Keratinocyte (primary cell): Measurements from ENCODE around the gene USP9X. TPM values are rescaled to one million over a fixed set of nuclear protein-coding genes. Genes with fewer than 3 reads are reported as not detected.

Experiments used
- DNase-seq: peaks from one replicate; pipeline ENCODE4 v3.0.0-alpha.2; 2011; ENCODE audit warnings: low read depth, missing footprints, low spot score
- FAIRE-seq: peaks from 2 replicates; lab custom pipeline; 2011; peaks lifted over from hg19 to GRCh38; lab: Jason Lieb, UNC
- H2AFZ ChIP-seq: 2 replicates; pipeline ENCODE4 v1.6.0; 2012; ENCODE audit warnings: low read length, control low read depth, inconsistent platforms; ENCODE audit not compliant: control insufficient read depth
- H3K27ac ChIP-seq: 2 replicates; pipeline ENCODE4 v1.5.1; 2011; ENCODE audit warnings: low read length; ENCODE audit not compliant: control insufficient read depth, insufficient read depth
- H3K27me3 ChIP-seq: 3 replicates; pipeline ENCODE4 v1.6.0; 2011; ENCODE audit warnings: low read length; ENCODE audit not compliant: control insufficient read depth, insufficient read depth; ENCODE audit errors: extremely low read depth
- H3K36me3 ChIP-seq, 2 experiments: 2 replicates in 1 of 2; 3 replicates in 1 of 2; pipeline ENCODE4 v1.5.1; 2011; ENCODE audit warnings: low read length in 2 of 2, mild to moderate bottlenecking in 1 of 2; ENCODE audit not compliant: control insufficient read depth in 2 of 2, insufficient read depth in 2 of 2; ENCODE audit errors: extremely low read depth in 1 of 2
- H3K4me1 ChIP-seq: 3 replicates; pipeline ENCODE4 v1.5.1; 2011; ENCODE audit warnings: low read length; ENCODE audit not compliant: control insufficient read depth, insufficient read depth; ENCODE audit errors: extremely low read depth
- H3K4me2 ChIP-seq: 3 replicates; pipeline ENCODE4 v1.6.0; 2011; ENCODE audit warnings: low read depth, low read length; ENCODE audit not compliant: control insufficient read depth, insufficient read depth; ENCODE audit errors: extremely low read depth
- H3K4me3 ChIP-seq, 3 experiments: fragments of 200-600 bp in 1 of 3; sonication (generic) in 1 of 3; 2 replicates in 2 of 3; 3 replicates in 1 of 3; pipeline ENCODE4 v1.5.1; 2011 to 2016; ENCODE audit warnings: low read length in 3 of 3, mild to moderate bottlenecking in 3 of 3, control low read depth in 2 of 3, inconsistent platforms in 1 of 3, low read depth in 1 of 3, mixed read lengths in 1 of 3, mixed run types in 1 of 3, moderate library complexity in 1 of 3; ENCODE audit not compliant: control insufficient read depth in 2 of 3, insufficient read depth in 2 of 3; ENCODE audit errors: extremely low read depth in 1 of 3
- H3K79me2 ChIP-seq: 2 replicates; pipeline ENCODE4 v1.6.0; 2012; ENCODE audit warnings: low read length; ENCODE audit not compliant: control insufficient read depth, insufficient read depth
- H3K9ac ChIP-seq: 3 replicates; pipeline ENCODE4 v1.6.0; 2011; ENCODE audit warnings: low read length; ENCODE audit not compliant: control insufficient read depth, insufficient read depth; ENCODE audit errors: extremely low read depth
- H3K9me1 ChIP-seq: 3 replicates; pipeline ENCODE4 v1.6.0; 2011; ENCODE audit warnings: low read length; ENCODE audit not compliant: control insufficient read depth, insufficient read depth; ENCODE audit errors: extremely low read depth
- H3K9me3 ChIP-seq: 2 replicates; pipeline ENCODE4 v1.5.1; 2012; ENCODE audit warnings: low read depth, low read length; ENCODE audit not compliant: control insufficient read depth
- H4K20me1 ChIP-seq: 3 replicates; pipeline ENCODE4 v1.6.0; 2011; ENCODE audit warnings: low read length; ENCODE audit not compliant: control insufficient read depth, insufficient read depth; ENCODE audit errors: extremely low read depth
- CTCF ChIP-seq, 3 experiments: IDR thresholded peaks in 1 of 3; conservative IDR thresholded peaks in 1 of 3; optimal IDR thresholded peaks in 1 of 3; 2 replicates in 2 of 3; 3 replicates in 1 of 3; pipeline versions ENCODE3 to v1.5.1; 2011; ENCODE audit warnings: low read length in 3 of 3, mild to moderate bottlenecking in 3 of 3, moderate library complexity in 2 of 3, control low read depth in 1 of 3, inconsistent platforms in 1 of 3; ENCODE audit not compliant: insufficient read depth in 2 of 3; ENCODE audit errors: extremely low read depth in 1 of 3
- EZH2 ChIP-seq: IDR thresholded peaks from one replicate; pipeline ENCODE4 v1.6.1; 2012; ENCODE audit warnings: inconsistent platforms, mild to moderate bottlenecking, low read length, moderate library complexity
- dilution Hi-C: fragments of 300-500 bp; cut with MboI; formaldehyde crosslinking; loops from one replicate; pipeline ENCODE4 v1.7.0; 2020; ENCODE audit warnings: low sequenced_read_pairs; ENCODE audit not compliant: extremely low pct_ligation_motif_present
- polyA plus RNA-seq, 5 experiments: library from polyadenylated mRNA; depleted of rRNA in 3 of 5; stranded (reverse) in 3 of 5; stranded (forward) in 1 of 5; unstranded in 1 of 5; fragments of >200 nt; gene quantifications; 1 replicate in 1 of 5; 2 replicates in 3 of 5; 3 replicates in 1 of 5; pipeline versions ENCODE4 v1.2.1 to v1.2.3, GENCODE V29; 2011 to 2012; ENCODE audit warnings: missing spikeins in 2 of 5, low read depth in 1 of 5, low replicate concordance in 1 of 5

Gene USP9X
- polyA plus RNA-seq, 1 donor (not counting 4 experiments of a cell fraction or from before 2014, with no cell fraction given) = 44.8 TPM

GRCh38 chrX:41153957-41154356 is 68.7 kb downstream of the USP9X start:
- Histone ChIP-seq H3K27ac (no peak overlapping the region), H3K9me1 (no peaks in the 10 kb centered on the region), H3K27me3 (no peaks in the 10 kb centered on the region), H3K4me3 (no peak overlapping the region), H3K36me3 (peaks cover 14 to 18% of the 10 kb centered on the region in 2 experiments), H3K9me3 (no peaks in the 10 kb centered on the region), H3K4me2 (no peak overlapping the region), H4K20me1 (no peaks in the 10 kb centered on the region), H3K9ac (no peak overlapping the region), H3K4me1 (peaks cover 7% of the 10 kb centered on the region), H2AFZ (no peak overlapping the region), H3K79me2 (no peaks in the 10 kb centered on the region)
- no peak for TF ChIP-seq EZH2
- dilution Hi-C loops = no loop called here
- FAIRE-seq (no peak), DNase-seq (no peak)

GRCh38 chrX:41164449-41164848 is 79.2 kb downstream of the USP9X start:
- Histone ChIP-seq H3K9me3 (no peaks in the 10 kb centered on the region), H3K27me3 (no peaks in the 10 kb centered on the region), H3K4me3 (no peak overlapping the region), H4K20me1 (no peaks in the 10 kb centered on the region), H3K27ac (no peak overlapping the region), H3K36me3 (peaks cover 0 to 13% of the 10 kb centered on the region in 2 experiments), H3K9ac (no peak overlapping the region), H3K9me1 (no peaks in the 10 kb centered on the region), H3K4me1 (no peaks in the 10 kb centered on the region), H3K79me2 (no peaks in the 10 kb centered on the region), H3K4me2 (no peak overlapping the region), H2AFZ (no peak overlapping the region)
- no peak for DNase-seq
- dilution Hi-C loops = no loop called here
- TF ChIP-seq CTCF (optimal IDR thresholded peaks at IDR 0.05 in 1 of 3, IDR thresholded peaks at IDR 0.05 in 1 of 3, conservative IDR thresholded peaks at IDR 0.05 in 1 of 3; ENCODE audit: extremely low read depth in 1 of 3, insufficient read depth in 2 of 3, low read length in 3 of 3) = no peak
- TF ChIP-seq EZH2 = no peak
- FAIRE-seq = no peak

GRCh38 chrX:41167888-41168287 is 82.6 kb downstream of the USP9X start:
- Histone ChIP-seq H3K4me3 (no peak overlapping the region), H3K27ac (no peak overlapping the region), H3K27me3 (no peaks in the 10 kb centered on the region), H3K36me3 (peaks cover 12 to 15% of the 10 kb centered on the region in 2 experiments), H3K4me2 (no peak overlapping the region), H3K9me3 (no peaks in the 10 kb centered on the region), H3K4me1 (no peaks in the 10 kb centered on the region), H3K79me2 (no peaks in the 10 kb centered on the region), H2AFZ (no peak overlapping the region), H4K20me1 (no peaks in the 10 kb centered on the region), H3K9ac (no peak overlapping the region), H3K9me1 (no peaks in the 10 kb centered on the region)
- DNase-seq = no peak
- FAIRE-seq = no peak
- dilution Hi-C loops = no loop called here
- TF ChIP-seq CTCF (optimal IDR thresholded peaks at IDR 0.05 in 1 of 3, IDR thresholded peaks at IDR 0.05 in 1 of 3, conservative IDR thresholded peaks at IDR 0.05 in 1 of 3; ENCODE audit: extremely low read depth in 1 of 3, insufficient read depth in 2 of 3, low read length in 3 of 3) (no peak), EZH2 (no peak)
